Testis (tissue), 3 donors: ENCODE measurements around the gene ZNF705A. TPM values are rescaled to one million over a fixed set of nuclear protein-coding genes. Genes with fewer than 3 reads are reported as not detected.
A peak's percentile ranks its signal among the peaks of the same experiment; 100 is the strongest.
"Not testable (repeated sequence)": the region's sequence is repeated elsewhere in the genome, so short reads cannot be mapped to it uniquely, and the experiment has no call there.

Source experiments
- DNase-seq: peaks from one replicate; pipeline ENCODE4 v3.0.0-alpha.2; 2019
- H3K27ac ChIP-seq, 2 donors: fragments of 200-600 bp; sonication (generic); one replicate each; pipeline ENCODE4 v1.5.1; 2019
- H3K27me3 ChIP-seq: fragments of 200-600 bp; sonication (generic); one replicate; pipeline ENCODE4 v1.5.1; 2019
- H3K36me3 ChIP-seq: fragments of 200-600 bp; sonication (generic); one replicate; pipeline ENCODE4 v1.5.1; 2017; ENCODE audit warnings: low read depth; ENCODE audit errors: missing control alignments
- H3K4me1 ChIP-seq: fragments of 200-600 bp; sonication (generic); one replicate; pipeline ENCODE4 v1.5.1; 2019
- H3K4me3 ChIP-seq, 2 donors: fragments of 200-600 bp; sonication (generic); one replicate each; pipeline ENCODE4 v1.5.1; 2017 to 2019
- H3K9me3 ChIP-seq: fragments of 200-600 bp; sonication (generic); one replicate; pipeline ENCODE4 v1.5.1; 2017
- CTCF ChIP-seq, 3 experiments: fragments of 450-650 bp in 2 of 3; fragments of 200-600 bp in 1 of 3; sonication (generic) in 1 of 3; IDR thresholded peaks; one replicate each; pipeline ENCODE4 v1.5.1; 2016 to 2019; ENCODE audit warnings: antibody characterized with exemption in 3 of 3, mild to moderate bottlenecking in 2 of 3, moderate library complexity in 1 of 3
- POLR2A ChIP-seq: fragments of 450-650 bp; IDR thresholded peaks from one replicate; pipeline ENCODE4 v1.6.1; 2017; ENCODE audit warnings: antibody characterized with exemption, mild to moderate bottlenecking, moderate library complexity
- WGBS, 2 donors: methylation state at CpG; one replicate each; pipeline ENCODE4 v1.1.5; 2018; 5-methylcytosine and 5-hydroxymethylcytosine counted together
- intact Hi-C: fragments of 100-400 bp; cut with DNase I; formaldehyde crosslinking; loops from one replicate; pipeline ENCODE4 v1.15.1; 2023; ENCODE audit warnings: low total_unique reads
- polyA plus RNA-seq: library from polyadenylated mRNA; stranded (reverse); fragments of 350-450 nt; fragmentation: Illumina TruSeq; extraction: RNeasy Lipid Tissue Mini Kit (QIAGEN cat#74804); gene quantifications from one replicate; pipeline ENCODE4 v1.2.3, GENCODE V29; 2014; ENCODE audit warnings: low read depth, low replicate concordance; ENCODE audit not compliant: insufficient read depth
- total RNA-seq, 2 donors: library from RNA; depleted of rRNA; stranded (reverse); fragments of >200 nt; gene quantifications; one replicate each; pipeline ENCODE4 v1.2.3, GENCODE V29; 2016

Gene ZNF705A
- total and polyA plus RNA-seq, 3 donors from 2014 or later, result 0.43 to 0.87 (median 0.75) TPM

DNA sequence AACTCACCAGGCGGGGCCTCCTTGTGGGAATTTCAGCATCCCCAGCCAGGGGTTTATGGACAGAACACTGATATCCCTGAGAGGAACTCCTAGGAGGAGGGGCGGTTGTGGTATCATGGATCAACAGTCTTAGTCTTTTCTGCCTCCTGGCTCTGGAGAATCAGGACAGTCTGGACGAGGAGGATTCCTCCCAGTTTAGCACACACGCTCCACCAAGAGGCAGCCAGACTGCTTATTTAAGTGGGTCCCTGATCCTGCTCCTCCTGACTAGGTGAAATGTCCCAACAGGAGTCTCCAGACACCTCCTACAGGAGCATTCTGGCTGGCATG, 10.4 kb upstream of the ZNF705A start:
- Histone ChIP-seq H3K36me3 (no peaks in the 10 kb centered on the region), H3K9me3 (no peaks in the 10 kb centered on the region), H3K4me3 (peak overlapping the region; percentile 1 to 29), H3K4me1 (peaks cover 5% of the 10 kb centered on the region), H3K27me3 (no peaks in the 10 kb centered on the region), H3K27ac (no peak overlapping the region)
- intact Hi-C loops, result no loop called here
- WGBS, 2 donors, result 21 to 32% methylated on average over 3 to 4 of the region's 4 CpGs
- TF ChIP-seq POLR2A (no peak), CTCF (IDR thresholded peaks at IDR 0.05) (no peak)
- DNase-seq, result no peak

- Histone ChIP-seq H3K27me3 (no peaks in the 10 kb centered on the region), H3K4me1 (no peaks in the 10 kb centered on the region), H3K9me3 (no peaks in the 10 kb centered on the region), H3K36me3 (no peaks in the 10 kb centered on the region), H3K4me3 (no peak overlapping the region), H3K27ac (no peak overlapping the region)
- no peak for TF ChIP-seq CTCF (IDR thresholded peaks at IDR 0.05)
- no peak for TF ChIP-seq POLR2A
- intact Hi-C loops, result no loop called here
- DNase-seq, result no peak
Observed at GRCh38 chr12:8154526-8154925, 2.3 kb upstream of the ZNF705A start.

GRCh38 chr12:8156416-8156815, 399 bp upstream of the ZNF705A start:
- 82 to 87% methylated on average over 2 of the region's 2 CpGs for WGBS, 2 donors
- TF ChIP-seq CTCF (IDR thresholded peaks at IDR 0.05) (no peak), POLR2A (no peak)
- Histone ChIP-seq H3K27me3 (no peaks in the 10 kb centered on the region), H3K27ac (no peak overlapping the region), H3K9me3 (no peaks in the 10 kb centered on the region), H3K4me1 (no peaks in the 10 kb centered on the region), H3K36me3 (no peaks in the 10 kb centered on the region), H3K4me3 (no peak overlapping the region)
- no peak for DNase-seq
- intact Hi-C loops, result no loop called here

GRCh38 chr12:8157484-8158198, 826 bp downstream of the ZNF705A start:
- DNase-seq, result no peak
- Histone ChIP-seq H3K27ac (no peak overlapping the region), H3K9me3 (no peaks in the 10 kb centered on the region), H3K4me1 (no peaks in the 10 kb centered on the region), H3K4me3 (no peak overlapping the region), H3K27me3 (no peaks in the 10 kb centered on the region), H3K36me3 (no peaks in the 10 kb centered on the region)
- no peak for TF ChIP-seq CTCF (IDR thresholded peaks at IDR 0.05)
- no peak for TF ChIP-seq POLR2A
- intact Hi-C loops, result no loop called here

DNA sequence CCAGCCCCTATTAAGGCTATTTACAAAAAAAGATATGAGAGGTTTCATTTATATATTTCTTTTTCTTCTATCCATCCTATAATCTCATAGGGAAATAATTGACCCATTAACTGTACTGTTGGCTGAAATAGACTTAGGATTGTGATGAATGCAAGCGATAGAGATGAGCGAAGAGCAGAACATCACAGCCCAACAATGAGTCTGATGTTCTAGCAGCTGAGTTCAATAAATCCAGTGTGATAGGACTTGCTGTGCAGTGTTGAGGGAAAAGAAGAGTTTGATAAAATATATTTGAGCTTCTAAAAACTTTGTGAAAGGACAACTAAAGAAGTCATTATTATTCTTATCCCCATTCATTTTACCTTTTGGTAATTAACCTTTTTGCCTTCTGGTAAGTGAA, 16.1 kb downstream of the ZNF705A start:
- H3K27me3 ChIP-seq, H3K4me1 ChIP-seq, intact Hi-C loops, DNase-seq, H3K36me3 ChIP-seq, H3K27ac ChIP-seq, H3K4me3 ChIP-seq, H3K9me3 ChIP-seq: not testable (repeated sequence)
- whole genome bisulfite sequencing, 2 donors, result 97 to 98% methylated on average over 2 of the region's 2 CpGs
